Uterus (tissue), 2 donors: ENCODE measurements around the gene ATAD3B.

Source experiments
- POLR2A ChIP-seq, 2 donors: fragments of 450-650 bp; IDR thresholded peaks; one replicate each; pipeline ENCODE4 v1.6.1; 2016; ENCODE audit warnings: antibody characterized with exemption in 2 of 2, mild to moderate bottlenecking in 1 of 2, moderate library complexity in 1 of 2
- TF ChIP-seq, protein P1 (sequence below), 4 experiments: fragments of 200-600 bp in 2 of 4; fragments of 450-650 bp in 2 of 4; sonication (generic) in 2 of 4; IDR thresholded peaks; one replicate each; pipeline ENCODE4 v1.5.1; 2016 to 2019; ENCODE audit warnings: antibody characterized with exemption in 4 of 4, mild to moderate bottlenecking in 2 of 4, moderate library complexity in 1 of 4

DNA sequence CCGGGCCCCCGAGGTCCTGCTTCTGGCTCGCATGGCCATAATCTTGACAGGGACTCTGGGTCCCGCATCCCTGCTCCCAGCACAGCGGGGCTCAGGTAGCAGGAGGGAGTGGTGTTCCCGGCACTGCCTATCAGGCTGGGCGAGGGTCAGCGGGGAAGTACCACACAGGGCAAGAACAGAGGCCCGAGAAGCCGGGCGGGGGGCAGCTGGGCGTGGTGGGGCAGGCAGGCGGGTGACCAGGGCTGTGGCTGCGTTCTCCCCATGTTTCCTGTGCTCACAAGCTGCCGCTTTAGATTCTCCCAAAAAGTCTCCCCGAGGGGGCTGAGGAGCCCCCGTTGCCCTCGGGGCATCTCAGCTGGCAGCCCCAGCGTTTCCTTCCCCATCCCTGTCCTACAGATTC is 18.3 kb downstream of the ATAD3B start:
- TF ChIP-seq, protein P1, sequence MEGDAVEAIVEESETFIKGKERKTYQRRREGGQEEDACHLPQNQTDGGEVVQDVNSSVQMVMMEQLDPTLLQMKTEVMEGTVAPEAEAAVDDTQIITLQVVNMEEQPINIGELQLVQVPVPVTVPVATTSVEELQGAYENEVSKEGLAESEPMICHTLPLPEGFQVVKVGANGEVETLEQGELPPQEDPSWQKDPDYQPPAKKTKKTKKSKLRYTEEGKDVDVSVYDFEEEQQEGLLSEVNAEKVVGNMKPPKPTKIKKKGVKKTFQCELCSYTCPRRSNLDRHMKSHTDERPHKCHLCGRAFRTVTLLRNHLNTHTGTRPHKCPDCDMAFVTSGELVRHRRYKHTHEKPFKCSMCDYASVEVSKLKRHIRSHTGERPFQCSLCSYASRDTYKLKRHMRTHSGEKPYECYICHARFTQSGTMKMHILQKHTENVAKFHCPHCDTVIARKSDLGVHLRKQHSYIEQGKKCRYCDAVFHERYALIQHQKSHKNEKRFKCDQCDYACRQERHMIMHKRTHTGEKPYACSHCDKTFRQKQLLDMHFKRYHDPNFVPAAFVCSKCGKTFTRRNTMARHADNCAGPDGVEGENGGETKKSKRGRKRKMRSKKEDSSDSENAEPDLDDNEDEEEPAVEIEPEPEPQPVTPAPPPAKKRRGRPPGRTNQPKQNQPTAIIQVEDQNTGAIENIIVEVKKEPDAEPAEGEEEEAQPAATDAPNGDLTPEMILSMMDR (IDR thresholded peaks at IDR 0.05): no peak
- no peak for TF ChIP-seq POLR2A (IDR thresholded peaks at IDR 0.05)
